Breast epithelium (tissue), 3 donors: ENCODE measurements around the gene TESK2.

Experiments
- CTCF ChIP-seq, 3 donors: fragments of 450-650 bp; IDR thresholded peaks; one replicate each; pipeline ENCODE4 v1.5.1; 2016 to 2017; ENCODE audit warnings: antibody characterized with exemption in 3 of 3, mild to moderate bottlenecking in 3 of 3, moderate library complexity in 3 of 3
- POLR2A ChIP-seq: fragments of 450-650 bp; IDR thresholded peaks from one replicate; pipeline ENCODE4 v1.6.1; 2016; ENCODE audit warnings: antibody characterized with exemption, mild to moderate bottlenecking, moderate library complexity

- TF ChIP-seq CTCF (IDR thresholded peaks at IDR 0.05) (no peak), POLR2A (no peak)
Measured at GRCh38 chr1:45380730-45381129, 110.2 kb downstream of the TESK2 start.
